Astrocyte (in vitro differentiated cells and primary cell): ENCODE data around the gene CERT1. TPM values are rescaled to one million over a fixed set of nuclear protein-coding genes. Genes with fewer than 3 reads are reported as not detected.

Source experiments
- DNase-seq: peaks from one replicate; pipeline ENCODE4 v3.0.0-alpha.2; 2010; ENCODE audit warnings: low read depth
- FAIRE-seq: peaks from 2 replicates; lab custom pipeline; 2011; peaks lifted over from hg19 to GRCh38; lab: Jason Lieb, UNC
- H2AFZ ChIP-seq: 2 replicates; pipeline ENCODE4 v1.6.0; 2012; ENCODE audit warnings: low read depth, low read length, inconsistent platforms
- H3K27ac ChIP-seq: 2 replicates; pipeline ENCODE4 v1.5.1; 2011; ENCODE audit warnings: low read depth, low read length, inconsistent platforms
- H3K27me3 ChIP-seq: 2 replicates; pipeline ENCODE4 v1.6.0; 2011; ENCODE audit warnings: low read length, inconsistent platforms; ENCODE audit not compliant: insufficient read depth
- H3K36me3 ChIP-seq: 2 replicates; pipeline ENCODE4 v1.5.1; 2011; ENCODE audit warnings: low read length, inconsistent platforms; ENCODE audit not compliant: insufficient read depth
- H3K4me1 ChIP-seq: 2 replicates; pipeline ENCODE4 v1.5.1; 2011; ENCODE audit warnings: low read length, inconsistent platforms; ENCODE audit not compliant: insufficient read depth
- H3K4me2 ChIP-seq: 2 replicates; pipeline ENCODE4 v1.6.0; 2012; ENCODE audit warnings: low read length, inconsistent platforms
- H3K4me3 ChIP-seq: 2 replicates; pipeline ENCODE4 v1.5.1; 2011; ENCODE audit warnings: low read depth, mild to moderate bottlenecking, low read length, inconsistent platforms; ENCODE audit not compliant: insufficient read depth
- H3K79me2 ChIP-seq: 2 replicates; pipeline ENCODE4 v1.6.0; 2012; ENCODE audit warnings: mild to moderate bottlenecking, low read length, inconsistent platforms; ENCODE audit not compliant: insufficient read depth
- H3K9ac ChIP-seq: 2 replicates; pipeline ENCODE4 v1.6.0; 2012; ENCODE audit warnings: mild to moderate bottlenecking, low read length, inconsistent platforms
- H3K9me3 ChIP-seq: 2 replicates; pipeline ENCODE4 v1.5.1; 2012; ENCODE audit warnings: low read depth, mild to moderate bottlenecking, low read length, inconsistent platforms; ENCODE audit not compliant: insufficient read depth
- H4K20me1 ChIP-seq: 2 replicates; pipeline ENCODE4 v1.6.0; 2012; ENCODE audit warnings: low read length, inconsistent platforms; ENCODE audit not compliant: insufficient read depth
- H3K27ac Mint-ChIP-seq: one replicate; pipeline ENCODE4 v1.8.0; 2021; ENCODE audit warnings: mild to moderate bottlenecking, mixed read lengths; ENCODE audit not compliant: unreplicated experiment
- H3K27me3 Mint-ChIP-seq: one replicate; pipeline ENCODE4 v1.8.0; 2021; ENCODE audit warnings: low read depth, mixed read lengths; ENCODE audit not compliant: unreplicated experiment
- H3K36me3 Mint-ChIP-seq: one replicate; pipeline ENCODE4 v1.8.0; 2021; ENCODE audit warnings: low read depth, mixed read lengths; ENCODE audit not compliant: unreplicated experiment
- H3K4me1 Mint-ChIP-seq: one replicate; pipeline ENCODE4 v1.8.0; 2021; ENCODE audit warnings: low read depth, mixed read lengths; ENCODE audit not compliant: unreplicated experiment
- H3K4me3 Mint-ChIP-seq: one replicate; pipeline ENCODE4 v1.8.0; 2021; ENCODE audit warnings: mild to moderate bottlenecking, moderate library complexity, mixed read lengths; ENCODE audit not compliant: unreplicated experiment
- H3K9me3 Mint-ChIP-seq: one replicate; pipeline ENCODE4 v1.8.0; 2021; ENCODE audit warnings: mild to moderate bottlenecking, mixed read lengths; ENCODE audit not compliant: unreplicated experiment
- CTCF ChIP-seq: IDR thresholded peaks from 2 replicates; pipeline ENCODE4 v1.5.1; 2011; ENCODE audit warnings: low read depth, mild to moderate bottlenecking, inconsistent platforms, low read length, moderate library complexity; ENCODE audit not compliant: insufficient read depth
- EZH2 ChIP-seq: IDR thresholded peaks from 2 replicates; pipeline ENCODE4 v1.6.1; 2012; ENCODE audit warnings: mild to moderate bottlenecking, low read length, inconsistent platforms; ENCODE audit not compliant: insufficient read depth
- total RNA-seq: library from RNA; stranded (reverse); gene quantifications from 2 replicates; pipeline ENCODE4 v1.2.1, GENCODE V29; 2021

Gene CERT1
- total RNA-seq, 1 donor from 2014 or later: 29.6 TPM

GRCh38 chr5:75337366-75338021 is 173.9 kb downstream of the CERT1 start:
- H3K79me2 ChIP-seq: peaks cover 53% of the 10 kb centered on the region
- H3K4me2 ChIP-seq: peak overlapping the region; percentile 91
- H2AFZ ChIP-seq: peak overlapping the region; percentile 52
- H3K27me3 ChIP-seq: no peaks in the 10 kb centered on the region
- H3K27me3 Mint-ChIP-seq: no peaks in the 10 kb centered on the region
- peak overlapping the region; percentile 88 for H3K27ac ChIP-seq
- peaks cover 44% of the 10 kb centered on the region for H4K20me1 ChIP-seq
- peak overlapping the region; percentile 97 for H3K4me3 ChIP-seq
- H3K9me3 Mint-ChIP-seq: no peaks in the 10 kb centered on the region
- H3K27ac Mint-ChIP-seq: no peak overlapping the region
- H3K9me3 ChIP-seq: no peaks in the 10 kb centered on the region
- H3K36me3 ChIP-seq: peaks cover 3% of the 10 kb centered on the region
- TF ChIP-seq EZH2: no peak
- TF ChIP-seq CTCF: no peak
- FAIRE-seq: no peak
- H3K9ac ChIP-seq: peak overlapping the region; percentile 92
- no peak for DNase-seq
- H3K4me1 Mint-ChIP-seq: peaks cover 22% of the 10 kb centered on the region
- peaks cover 10% of the 10 kb centered on the region for H3K4me1 ChIP-seq
- no peaks in the 10 kb centered on the region for H3K36me3 Mint-ChIP-seq
- no peak overlapping the region for H3K4me3 Mint-ChIP-seq

GRCh38 chr5:75336615-75337336 is 174.7 kb downstream of the CERT1 start, which contains the start of gene HMGCR:
Gene HMGCR (plus strand): TSS chr5:75337220. CDS start chr5:75342606, 5,386 bp downstream.
- Histone ChIP-seq H3K36me3 (peaks cover 3% of the 10 kb centered on the region), H3K4me2 (peak within 1 kb of the TSS; percentile 92), H3K4me3 (peak within 1 kb of the TSS; percentile 97), H3K9me3 (no peaks in the 10 kb centered on the region), H3K79me2 (peaks cover 46% of the 10 kb centered on the region), H4K20me1 (peaks cover 38% of the 10 kb centered on the region), H3K27me3 (no peaks in the 10 kb centered on the region), H3K27ac (peak within 1 kb of the TSS; percentile 91), H3K9ac (peak within 1 kb of the TSS; percentile 92), H2AFZ (peak within 1 kb of the TSS; percentile 96), H3K4me1 (peaks cover 10% of the 10 kb centered on the region)
- H3K36me3 Mint-ChIP-seq: no peaks in the 10 kb centered on the region
- H3K9me3 Mint-ChIP-seq: no peaks in the 10 kb centered on the region
- no peaks in the 10 kb centered on the region for H3K27me3 Mint-ChIP-seq
- no peak for TF ChIP-seq EZH2
- no peak for TF ChIP-seq CTCF
- no peak within 1 kb of the TSS for H3K27ac Mint-ChIP-seq
- no peak within 1 kb of the TSS for H3K4me3 Mint-ChIP-seq
- peaks cover 18% of the 10 kb centered on the region for H3K4me1 Mint-ChIP-seq
- DNase-seq (peak; percentile 99), FAIRE-seq (peak; percentile 86)
